Astrocyte of the spinal cord (primary cell): ENCODE data around the gene OSM.

Source experiments
- DNase-seq: peaks from one replicate; pipeline ENCODE4 v3.0.0; 2011; ENCODE audit warnings: low read depth, low spot score
- H3K4me3 ChIP-seq: 2 replicates; pipeline ENCODE4 v1.5.1; 2011; ENCODE audit warnings: low read depth, mild to moderate bottlenecking, low read length, moderate library complexity
- in situ Hi-C: cut with HindIII; loops from 2 replicates; pipeline ENCODE4 v1.10.0; 2017; ENCODE audit warnings: low sequenced_read_pairs
- TF ChIP-seq, protein P1 (sequence below): IDR thresholded peaks from 2 replicates; pipeline ENCODE4 v1.5.1; 2012; ENCODE audit warnings: low read depth, mild to moderate bottlenecking, low read length, inconsistent platforms

OSM gene

DNA sequence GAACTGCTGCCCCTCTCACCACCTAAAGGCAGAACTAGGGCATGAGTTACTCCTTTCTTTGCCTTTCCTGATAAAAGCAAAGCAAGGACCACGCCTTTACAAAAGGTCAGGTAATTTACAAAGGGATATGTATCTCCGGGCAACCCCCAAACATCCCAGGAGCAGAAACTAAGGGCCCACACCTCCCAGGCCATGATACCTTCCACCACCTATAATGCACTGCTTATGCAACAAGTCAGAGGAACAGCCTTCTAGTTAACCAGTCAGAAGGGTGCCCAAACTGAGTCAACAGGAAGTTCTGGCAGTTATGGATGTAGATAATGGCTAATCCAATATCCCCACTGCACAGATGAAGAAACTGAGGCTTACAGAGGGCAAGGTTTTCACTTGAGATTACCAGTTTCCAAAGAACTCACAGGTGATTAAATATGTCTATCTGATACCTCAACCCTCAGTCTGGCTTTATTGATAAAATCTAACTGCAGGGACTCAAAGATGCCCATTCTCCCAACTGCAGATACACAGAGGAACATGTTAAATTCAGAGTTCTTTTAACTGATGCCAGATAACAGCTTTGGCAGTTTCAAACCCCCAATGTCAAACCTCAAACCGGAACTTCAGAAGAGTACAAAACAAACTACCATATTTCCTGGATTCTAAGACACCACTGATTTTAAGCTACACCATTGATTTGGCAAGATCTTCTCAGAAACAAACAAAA is 39.4 kb upstream of the OSM start:
- in situ Hi-C loops = no loop called here
- no peak overlapping the region for H3K4me3 ChIP-seq
- TF ChIP-seq, protein P1, sequence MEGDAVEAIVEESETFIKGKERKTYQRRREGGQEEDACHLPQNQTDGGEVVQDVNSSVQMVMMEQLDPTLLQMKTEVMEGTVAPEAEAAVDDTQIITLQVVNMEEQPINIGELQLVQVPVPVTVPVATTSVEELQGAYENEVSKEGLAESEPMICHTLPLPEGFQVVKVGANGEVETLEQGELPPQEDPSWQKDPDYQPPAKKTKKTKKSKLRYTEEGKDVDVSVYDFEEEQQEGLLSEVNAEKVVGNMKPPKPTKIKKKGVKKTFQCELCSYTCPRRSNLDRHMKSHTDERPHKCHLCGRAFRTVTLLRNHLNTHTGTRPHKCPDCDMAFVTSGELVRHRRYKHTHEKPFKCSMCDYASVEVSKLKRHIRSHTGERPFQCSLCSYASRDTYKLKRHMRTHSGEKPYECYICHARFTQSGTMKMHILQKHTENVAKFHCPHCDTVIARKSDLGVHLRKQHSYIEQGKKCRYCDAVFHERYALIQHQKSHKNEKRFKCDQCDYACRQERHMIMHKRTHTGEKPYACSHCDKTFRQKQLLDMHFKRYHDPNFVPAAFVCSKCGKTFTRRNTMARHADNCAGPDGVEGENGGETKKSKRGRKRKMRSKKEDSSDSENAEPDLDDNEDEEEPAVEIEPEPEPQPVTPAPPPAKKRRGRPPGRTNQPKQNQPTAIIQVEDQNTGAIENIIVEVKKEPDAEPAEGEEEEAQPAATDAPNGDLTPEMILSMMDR = no peak
- DNase-seq = no peak

DNA sequence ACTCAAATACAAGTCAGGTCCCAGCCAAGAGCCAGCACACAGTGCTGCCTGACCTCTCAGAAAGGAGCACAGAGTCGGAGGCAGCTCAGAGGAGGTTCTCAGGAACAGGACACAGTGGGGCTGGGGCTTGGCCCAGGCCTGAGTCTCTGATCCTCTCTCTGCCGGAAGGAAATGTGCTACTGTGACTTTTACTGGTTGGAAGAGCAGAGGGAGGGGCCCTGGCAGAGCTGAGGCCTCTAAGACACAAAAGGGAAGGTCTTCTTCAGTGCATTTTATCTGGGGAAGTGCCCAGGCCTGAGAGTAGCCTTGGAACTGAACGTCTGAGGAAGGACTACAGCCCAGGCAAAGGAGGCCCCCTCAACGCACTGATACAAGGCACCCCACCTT is 38.9 kb upstream of the OSM start:
- TF ChIP-seq, protein P1 = no peak
- no peak for DNase-seq
- in situ Hi-C loops = no loop called here
- H3K4me3 ChIP-seq = no peak overlapping the region

DNA sequence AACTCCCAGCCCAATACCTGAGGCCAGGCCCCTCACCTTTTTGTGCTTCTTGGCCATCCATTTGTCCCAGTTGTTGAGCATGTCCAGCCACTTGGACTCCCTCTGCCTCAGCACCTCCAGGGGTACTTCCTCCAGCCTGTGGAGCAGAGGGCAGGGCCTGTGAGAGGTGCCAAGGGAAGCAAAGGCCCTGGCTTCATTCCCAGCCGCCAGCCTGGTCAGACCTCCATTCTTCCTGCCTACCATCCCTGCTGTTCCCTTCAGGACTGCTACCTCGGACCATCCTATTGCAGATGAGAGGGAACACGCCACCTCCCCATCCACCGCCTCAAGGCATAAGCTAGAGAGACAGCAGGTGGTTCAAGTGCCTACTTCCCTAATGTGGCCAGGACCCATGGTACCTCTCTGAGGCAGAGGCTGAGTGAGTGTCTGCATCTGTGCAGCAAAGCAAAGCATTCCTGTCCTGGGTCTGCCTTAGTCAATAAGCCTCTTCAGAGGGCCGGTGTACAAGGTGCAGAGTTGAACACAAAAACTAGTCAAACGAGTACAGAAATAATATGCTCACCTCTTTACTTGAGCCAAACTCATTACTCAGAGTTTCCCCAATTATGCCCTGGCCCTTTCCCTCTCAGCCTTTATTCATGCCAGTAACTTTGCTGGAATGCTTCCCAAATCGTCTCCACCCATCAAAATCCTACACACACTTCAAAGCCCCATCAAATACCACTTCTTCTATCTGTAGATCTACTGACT is 38.0 kb upstream of the OSM start:
- no peak for DNase-seq
- TF ChIP-seq, protein P1 = no peak
- H3K4me3 ChIP-seq = no peak overlapping the region
- in situ Hi-C loops = no loop called here

DNA sequence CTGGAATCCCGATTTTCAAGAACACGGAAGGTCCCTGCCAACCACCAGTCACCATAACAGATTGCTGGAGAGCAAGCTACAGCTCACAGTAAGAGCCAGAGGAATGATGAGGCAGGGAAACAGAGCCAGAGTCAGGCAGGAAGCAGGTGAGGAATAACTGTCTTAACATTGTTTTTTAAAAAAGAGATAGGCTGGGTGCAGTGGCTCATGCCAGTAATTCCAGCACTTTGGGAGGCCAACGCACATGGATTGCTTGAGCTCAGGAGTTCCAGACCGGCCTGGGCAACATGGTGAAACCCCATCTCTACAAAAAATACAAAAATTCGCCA is 36.1 kb upstream of the OSM start:
- TF ChIP-seq, protein P1 = no peak
- no peak overlapping the region for H3K4me3 ChIP-seq
- DNase-seq = no peak
- in situ Hi-C loops = no loop called here

DNA sequence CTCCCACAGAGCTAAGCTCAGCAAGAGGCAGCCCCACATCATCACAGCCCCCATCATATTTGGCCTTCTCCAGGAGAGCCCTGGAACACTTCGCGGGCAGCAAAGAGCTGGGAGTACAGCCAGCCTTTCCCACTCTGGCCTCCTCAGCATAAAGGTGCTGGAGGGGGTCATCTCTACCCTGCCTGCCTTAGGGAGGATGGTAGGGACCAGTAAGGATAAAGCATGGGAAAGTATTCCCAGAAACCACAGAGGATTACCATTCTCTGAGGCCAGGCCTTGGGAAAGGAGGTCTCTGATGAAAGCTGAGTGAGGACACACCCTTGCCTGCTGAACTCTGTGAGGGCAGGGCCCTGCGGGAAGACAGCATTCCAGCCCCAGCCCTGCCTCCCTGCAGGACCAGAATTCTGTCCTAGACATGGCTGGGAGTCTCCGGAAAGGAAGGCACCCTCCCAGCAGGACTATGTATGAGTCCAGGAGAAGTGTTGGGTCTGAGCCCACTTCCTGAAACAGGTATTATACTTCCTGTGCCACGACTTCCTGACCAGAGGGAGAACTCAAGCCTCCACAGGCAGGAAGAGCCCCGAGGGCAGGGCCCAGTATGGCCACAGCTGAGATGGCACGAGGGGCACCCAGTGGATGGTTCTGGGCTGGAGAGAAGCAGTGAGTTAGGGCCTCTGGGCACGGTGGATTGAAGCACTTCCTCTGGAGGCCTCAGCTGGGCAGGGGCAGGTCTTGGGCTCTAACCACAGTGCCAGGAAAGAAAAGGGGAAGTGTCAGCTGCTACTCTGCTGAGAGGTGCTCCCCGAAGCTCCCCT is 35.6 kb upstream of the OSM start:
- TF ChIP-seq, protein P1 = no peak
- peak; percentile 75 for DNase-seq
- H3K4me3 ChIP-seq = no peak overlapping the region
- in situ Hi-C loops = no loop called here

DNA sequence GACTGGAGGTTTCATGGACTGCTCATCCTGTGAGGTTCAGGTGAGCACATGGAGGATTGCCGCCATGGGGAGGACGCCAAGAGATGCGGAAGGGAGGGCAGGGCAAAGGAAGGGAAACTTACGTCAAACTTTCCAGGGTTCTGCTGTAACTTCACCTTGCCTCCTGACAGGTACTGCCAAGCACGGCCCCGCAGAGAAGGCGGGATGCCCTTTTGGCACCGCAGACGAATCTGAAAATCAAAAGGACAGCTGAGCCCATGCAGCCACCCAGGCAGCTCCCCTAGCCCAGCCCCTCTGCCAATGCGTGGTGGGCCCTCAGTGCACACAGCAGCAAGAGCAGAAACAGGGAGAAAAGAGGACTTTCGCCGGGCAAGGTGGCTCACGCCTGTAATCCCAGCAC is 32.7 kb upstream of the OSM start:
- no peak overlapping the region for H3K4me3 ChIP-seq
- TF ChIP-seq, protein P1 = no peak
- in situ Hi-C loops = no loop called here
- no peak for DNase-seq
